ENCODE measurements around the gene SCMH1.
"Not testable (repeated sequence)": the region's sequence is repeated elsewhere in the genome, so short reads cannot be mapped to it uniquely, and the experiment has no call there.

Gene SCMH1

GRCh38 chr1:41200728-41201127, 41.4 kb downstream of the SCMH1 start:
- no peak for DNase-seq

DNA sequence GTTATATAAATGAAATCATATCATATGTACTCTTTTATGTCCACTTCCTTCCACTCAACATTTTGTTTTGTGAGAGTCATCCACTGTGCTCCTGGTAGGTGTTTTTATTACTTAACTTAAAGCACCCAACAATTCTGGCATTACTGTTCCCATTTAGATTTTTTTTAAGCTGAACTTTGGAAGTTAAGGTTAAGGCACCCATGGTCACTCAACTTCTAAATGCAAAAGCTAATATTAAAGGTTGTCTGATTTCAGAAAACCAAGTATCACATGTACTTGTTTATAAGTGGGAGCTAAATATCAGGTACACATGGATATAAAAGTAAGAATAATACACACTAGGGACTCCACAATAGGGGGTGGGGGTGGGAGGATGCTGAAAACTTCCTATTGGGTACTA, 42.7 kb downstream of the SCMH1 start:
- DNase-seq, result no peak

DNA sequence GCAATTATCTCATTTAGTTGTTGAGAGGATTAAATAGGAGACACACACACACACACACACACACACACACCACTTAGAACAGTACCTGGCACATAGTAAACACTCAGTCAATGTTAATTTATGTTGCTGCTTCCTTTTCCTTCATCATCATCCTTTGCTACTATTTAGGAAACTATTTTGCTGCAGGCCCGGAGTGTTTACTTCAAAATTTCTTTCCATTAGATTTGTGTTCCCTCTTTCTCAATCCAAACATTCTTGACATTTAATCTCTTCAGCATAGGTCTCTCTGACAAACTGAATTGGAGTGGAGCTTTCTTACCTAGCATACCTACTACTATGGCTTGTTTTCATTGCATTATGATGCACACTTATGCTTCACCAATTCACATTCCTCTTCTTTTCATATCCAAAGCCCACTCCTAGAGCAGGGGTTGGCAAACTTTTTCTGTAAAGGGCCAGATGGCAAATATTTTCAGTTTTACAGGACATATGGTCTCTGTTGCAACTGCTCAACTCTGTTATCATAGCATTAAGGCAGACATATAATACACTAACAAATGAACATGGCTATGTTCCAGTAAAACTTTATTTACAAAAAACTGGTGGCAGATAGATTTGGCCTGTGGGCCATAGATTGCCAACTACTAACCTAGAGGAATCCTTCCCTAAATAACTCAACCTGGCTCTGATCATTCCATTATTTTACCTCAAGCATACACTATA, 49.5 kb downstream of the SCMH1 start:
- no peak for DNase-seq

DNA sequence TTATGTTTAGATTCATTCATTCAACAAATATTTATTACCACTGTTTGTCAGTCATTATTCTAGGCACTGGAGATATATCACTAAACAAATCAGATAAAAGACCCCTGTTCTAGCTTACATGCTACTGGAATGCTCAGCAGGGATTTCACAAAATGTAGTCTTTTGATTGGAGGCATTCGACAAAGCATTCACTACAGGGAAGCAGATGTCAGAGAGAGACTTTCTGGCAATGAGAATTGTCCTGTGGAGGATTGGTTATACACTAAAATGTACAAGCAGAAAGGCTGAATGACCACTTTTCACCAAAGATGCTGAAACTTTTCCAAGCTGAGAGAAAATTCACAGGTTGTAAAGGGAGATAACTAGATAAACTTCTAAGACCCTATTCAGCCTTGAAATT, 57.7 kb downstream of the SCMH1 start:
- no peak for DNase-seq

- DNase-seq, result not testable (repeated sequence)
Measured at GRCh38 chr1:41178230-41178629, 63.9 kb downstream of the SCMH1 start.

GRCh38 chr1:41175546-41175945, 66.6 kb downstream of the SCMH1 start:
- DNase-seq, result no peak

- no peak for DNase-seq
Measured at GRCh38 chr1:41174170-41174569, 67.9 kb downstream of the SCMH1 start.

DNA sequence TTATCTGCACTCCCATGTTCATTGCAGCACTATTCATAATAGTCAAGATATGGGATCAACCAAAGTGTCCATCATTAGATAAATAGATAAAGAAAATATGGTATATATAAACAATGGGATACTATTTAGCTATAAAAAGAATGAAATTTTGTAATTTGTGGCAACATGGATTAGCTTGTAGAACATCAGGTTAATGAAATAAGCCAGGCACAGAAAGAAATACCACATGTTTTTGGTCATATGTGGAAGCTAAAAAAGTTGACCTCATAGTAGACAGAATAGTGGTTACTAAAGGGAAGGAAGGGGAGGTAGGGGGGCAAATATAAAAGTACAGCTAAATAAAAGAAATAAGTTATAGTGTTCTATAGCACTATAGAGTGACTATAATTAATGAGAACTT, 68.5 kb downstream of the SCMH1 start:
- no peak for DNase-seq

- no peak for DNase-seq
Measured at GRCh38 chr1:41171266-41171874, 70.7 kb downstream of the SCMH1 start.

- DNase-seq, result no peak
Measured at GRCh38 chr1:41169799-41170180, 72.3 kb downstream of the SCMH1 start.

GRCh38 chr1:41169066-41169798, 72.9 kb downstream of the SCMH1 start:
- no peak for DNase-seq

DNA sequence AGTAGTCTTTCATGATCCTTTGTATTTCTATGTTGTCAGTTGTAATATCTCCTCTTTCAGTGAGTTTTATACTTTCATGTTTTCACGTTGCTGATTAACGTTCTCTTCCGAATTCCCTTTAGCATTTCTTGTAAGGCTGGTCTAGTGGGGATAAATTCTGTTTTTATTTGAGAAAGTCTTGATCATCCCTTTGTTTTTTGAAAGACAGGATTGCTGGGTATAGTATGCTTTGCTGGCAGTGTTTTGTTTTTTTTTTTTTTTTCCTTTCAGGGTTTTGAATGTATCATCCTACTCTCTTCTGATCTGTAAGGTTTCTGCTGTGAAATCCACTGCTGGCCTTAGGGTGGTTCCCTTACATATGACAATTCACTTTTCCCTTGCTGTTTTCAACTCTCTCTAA, 74.4 kb downstream of the SCMH1 start:
- no peak for DNase-seq

DNA sequence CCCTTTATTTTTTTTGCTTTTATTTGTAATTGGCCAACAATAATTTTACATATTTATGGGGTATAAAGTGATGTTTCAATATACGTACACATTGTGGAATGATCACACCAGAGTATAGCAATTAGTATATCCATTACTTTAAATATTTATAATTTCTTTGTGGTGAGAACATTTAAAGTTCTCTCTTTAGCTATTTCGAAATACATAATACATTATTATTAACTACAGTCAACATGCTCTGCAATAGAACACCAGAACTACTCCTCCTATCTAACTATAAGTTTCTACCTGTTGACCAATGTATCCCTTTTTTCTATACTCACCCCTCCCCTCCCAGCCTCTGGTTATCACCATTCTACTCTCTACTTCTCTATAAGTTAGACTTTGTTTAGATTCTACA, 77.4 kb downstream of the SCMH1 start:
- no peak for DNase-seq

DNA sequence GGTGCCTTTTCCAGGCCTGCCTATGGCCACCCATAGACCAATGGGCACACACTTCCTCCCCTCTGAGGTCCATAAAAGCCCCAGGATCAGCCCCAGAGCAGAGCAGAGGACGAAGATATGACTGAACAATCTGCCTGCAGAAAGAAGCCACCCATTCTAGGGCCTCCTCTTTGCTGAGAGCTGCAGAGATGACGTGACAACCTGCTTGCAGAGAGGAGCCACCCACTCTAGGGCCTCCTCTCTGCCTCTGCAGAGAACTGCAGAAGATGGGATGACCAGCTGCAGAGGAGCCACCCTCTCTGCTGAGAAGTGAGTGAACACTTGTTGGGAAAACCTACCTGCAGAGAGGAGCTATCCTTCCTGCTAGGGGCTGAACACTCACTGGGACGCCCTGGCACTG, 79.7 kb downstream of the SCMH1 start:
- DNase-seq, result no peak

- DNase-seq, result no peak
Measured at GRCh38 chr1:41161846-41162245, 80.3 kb downstream of the SCMH1 start.

GRCh38 chr1:41160498-41161110, 81.5 kb downstream of the SCMH1 start:
- DNase-seq, result no peak

DNA sequence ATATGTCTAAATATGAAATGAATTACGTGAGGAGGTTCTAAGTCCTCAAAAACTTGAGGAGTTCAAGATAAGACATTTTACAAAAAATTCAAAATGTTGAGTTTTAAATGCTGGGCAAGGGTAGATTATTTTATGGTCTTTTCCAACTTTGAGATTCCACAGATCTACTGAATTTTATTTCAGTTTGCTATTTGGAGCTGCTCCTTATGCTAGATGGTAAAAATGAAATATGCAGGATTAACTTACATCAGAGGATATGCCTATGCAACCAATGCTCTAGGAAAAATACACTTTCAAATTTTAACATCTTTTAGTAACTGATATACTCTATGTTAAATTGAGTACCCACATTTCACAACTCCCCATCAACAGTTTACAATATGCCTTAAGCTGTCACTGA, 83.1 kb downstream of the SCMH1 start:
- DNase-seq, result no peak

- no peak for DNase-seq
Measured at GRCh38 chr1:41158147-41158875, 83.8 kb downstream of the SCMH1 start.

DNA sequence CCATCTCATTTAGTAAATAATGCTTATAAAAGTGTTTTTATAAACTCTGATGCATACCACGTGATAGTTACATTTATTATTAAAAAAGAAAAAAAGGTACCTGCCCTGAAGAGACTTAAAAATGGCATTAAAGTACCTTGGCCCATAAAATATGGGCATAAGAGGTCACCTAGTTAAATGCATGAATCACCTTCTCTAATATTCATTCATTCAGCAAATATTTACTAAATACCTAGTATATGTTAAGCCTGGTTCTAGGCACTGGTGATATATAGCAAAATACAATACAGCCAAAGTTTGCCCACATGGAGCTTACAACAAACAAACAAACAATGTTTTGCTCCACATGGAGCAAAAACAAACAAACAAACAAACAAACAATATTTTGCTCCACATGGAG, 87.0 kb downstream of the SCMH1 start:
- no peak for DNase-seq

DNA sequence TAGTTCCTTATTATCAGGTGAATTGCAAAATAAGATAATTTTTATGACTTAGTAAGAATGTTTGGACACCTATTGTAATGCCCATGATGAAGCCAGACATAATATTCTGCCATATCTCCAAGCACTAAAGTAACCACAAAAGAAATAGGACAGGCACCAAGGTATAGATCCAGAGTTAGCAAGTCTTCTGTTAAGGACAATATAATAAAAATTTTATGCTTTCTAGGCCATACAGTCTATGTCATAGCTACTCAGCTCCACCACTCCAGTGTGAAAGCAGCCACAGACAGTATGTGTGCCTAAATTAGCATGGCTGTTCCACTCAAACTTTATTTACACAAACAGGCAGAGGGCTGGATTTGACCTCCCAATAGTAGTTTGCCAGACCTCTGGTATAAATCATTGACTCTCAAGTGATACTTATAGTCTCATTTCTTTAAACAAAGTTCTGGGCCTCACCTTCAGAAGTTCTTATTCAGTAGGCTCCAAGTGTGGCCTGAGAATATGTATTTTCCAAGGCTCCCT, 88.3 kb downstream of the SCMH1 start:
- DNase-seq, result no peak

- no peak for DNase-seq
Measured at GRCh38 chr1:41152622-41153044, 89.5 kb downstream of the SCMH1 start.

DNA sequence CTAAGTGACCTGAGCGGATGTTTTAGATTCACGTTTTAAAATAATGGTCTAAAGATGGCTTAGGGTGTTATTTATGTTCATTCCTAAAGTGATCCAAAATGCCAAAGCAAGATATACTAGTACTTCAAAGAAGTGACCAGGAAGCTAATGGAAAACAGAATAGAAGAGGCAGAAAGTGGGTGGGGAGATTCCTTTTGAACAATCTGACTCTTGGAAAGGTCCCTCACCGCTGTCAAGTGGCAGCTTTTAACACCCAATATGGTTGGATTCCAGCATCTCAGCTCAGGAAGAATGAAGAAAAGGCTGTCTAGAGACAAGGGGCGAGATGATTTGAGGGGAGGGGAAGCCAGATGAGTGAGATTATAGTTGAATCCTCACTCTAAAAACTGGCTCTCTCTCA, 90.3 kb downstream of the SCMH1 start:
- no peak for DNase-seq

GRCh38 chr1:41149570-41149969, 92.5 kb downstream of the SCMH1 start:
- no peak for DNase-seq

All from stimulated activated CD4-positive, alpha-beta T cell treated with anti-CD3 and anti-CD28 coated beads, Interleukin-2, amount 100 ng/mL, for 48 hours (primary cell).